GM12875 (cell line): ENCODE measurements around the gene OR7A10.

Experiments
- H3K4me3 ChIP-seq: one replicate; pipeline ENCODE4 v1.5.1; 2011; ENCODE audit warnings: low read depth, low read length, control low read depth
- TF ChIP-seq, protein P1 (sequence below): IDR thresholded peaks from 2 replicates; pipeline ENCODE4 v1.5.1; 2011; ENCODE audit warnings: low read depth, mild to moderate bottlenecking, control low read depth, inconsistent platforms, low read length, moderate library complexity, borderline replicate concordance; ENCODE audit not compliant: insufficient read depth

Gene OR7A10

DNA sequence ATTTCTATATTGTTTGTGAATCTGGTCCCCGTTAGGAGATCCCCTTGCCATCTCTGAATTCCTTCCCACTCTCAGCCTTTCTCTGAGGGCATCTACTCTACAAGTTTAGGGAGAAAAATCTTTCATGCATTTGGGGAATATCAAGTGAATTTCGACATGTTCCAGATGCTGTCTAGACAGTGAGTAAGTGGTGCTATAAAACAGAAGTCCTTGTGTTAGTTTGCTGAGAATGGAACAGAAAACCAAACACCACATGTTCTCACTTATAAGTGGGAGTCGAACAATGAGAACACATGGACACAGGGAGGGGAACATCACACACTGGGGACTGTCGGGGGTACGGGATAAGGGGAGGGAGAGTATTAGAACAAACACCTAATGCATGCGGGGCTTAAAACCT, 5.1 kb downstream of the OR7A10 start:
- H3K4me3 ChIP-seq = no peak overlapping the region
- TF ChIP-seq, protein P1, sequence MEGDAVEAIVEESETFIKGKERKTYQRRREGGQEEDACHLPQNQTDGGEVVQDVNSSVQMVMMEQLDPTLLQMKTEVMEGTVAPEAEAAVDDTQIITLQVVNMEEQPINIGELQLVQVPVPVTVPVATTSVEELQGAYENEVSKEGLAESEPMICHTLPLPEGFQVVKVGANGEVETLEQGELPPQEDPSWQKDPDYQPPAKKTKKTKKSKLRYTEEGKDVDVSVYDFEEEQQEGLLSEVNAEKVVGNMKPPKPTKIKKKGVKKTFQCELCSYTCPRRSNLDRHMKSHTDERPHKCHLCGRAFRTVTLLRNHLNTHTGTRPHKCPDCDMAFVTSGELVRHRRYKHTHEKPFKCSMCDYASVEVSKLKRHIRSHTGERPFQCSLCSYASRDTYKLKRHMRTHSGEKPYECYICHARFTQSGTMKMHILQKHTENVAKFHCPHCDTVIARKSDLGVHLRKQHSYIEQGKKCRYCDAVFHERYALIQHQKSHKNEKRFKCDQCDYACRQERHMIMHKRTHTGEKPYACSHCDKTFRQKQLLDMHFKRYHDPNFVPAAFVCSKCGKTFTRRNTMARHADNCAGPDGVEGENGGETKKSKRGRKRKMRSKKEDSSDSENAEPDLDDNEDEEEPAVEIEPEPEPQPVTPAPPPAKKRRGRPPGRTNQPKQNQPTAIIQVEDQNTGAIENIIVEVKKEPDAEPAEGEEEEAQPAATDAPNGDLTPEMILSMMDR = no peak

DNA sequence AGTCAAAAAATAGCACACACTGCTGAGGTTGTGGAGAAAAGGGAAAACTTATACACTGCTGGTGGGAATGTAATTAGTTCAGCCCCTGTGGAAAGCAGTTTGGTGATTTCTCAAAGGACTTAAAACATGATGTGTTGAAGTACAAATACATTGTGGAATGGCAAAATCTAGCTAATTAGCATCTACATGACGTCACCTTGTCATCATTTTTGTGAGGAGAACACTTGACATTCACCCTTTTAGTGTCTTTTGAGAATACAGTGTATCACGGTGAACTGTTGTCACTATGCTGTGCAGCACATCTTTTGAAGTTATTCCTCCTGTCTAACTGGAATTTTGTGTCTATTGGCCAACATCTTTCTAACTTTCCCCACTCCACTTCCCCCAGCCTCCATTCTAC, 5.6 kb downstream of the OR7A10 start:
- TF ChIP-seq, protein P1 = no peak
- no peak overlapping the region for H3K4me3 ChIP-seq

DNA sequence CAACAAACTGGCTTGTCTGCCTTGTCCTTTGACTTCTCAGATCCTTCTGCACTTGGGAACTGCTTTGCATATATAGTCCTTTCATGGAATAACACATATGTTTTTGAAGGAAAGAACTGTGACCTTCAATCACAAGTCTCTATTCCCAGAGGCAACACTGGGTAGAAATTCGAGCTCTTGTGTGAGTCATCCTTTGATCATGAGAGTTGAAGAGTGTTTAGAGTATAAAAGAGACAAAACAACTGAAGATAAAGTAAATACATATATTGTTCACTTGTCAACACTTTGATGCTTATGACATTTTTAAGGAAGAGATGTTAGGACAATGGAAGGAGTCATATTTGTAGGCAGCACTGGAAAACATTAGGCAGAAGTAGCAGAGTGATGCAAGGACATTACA, 8.5 kb downstream of the OR7A10 start:
- no peak overlapping the region for H3K4me3 ChIP-seq
- TF ChIP-seq, protein P1 = no peak

DNA sequence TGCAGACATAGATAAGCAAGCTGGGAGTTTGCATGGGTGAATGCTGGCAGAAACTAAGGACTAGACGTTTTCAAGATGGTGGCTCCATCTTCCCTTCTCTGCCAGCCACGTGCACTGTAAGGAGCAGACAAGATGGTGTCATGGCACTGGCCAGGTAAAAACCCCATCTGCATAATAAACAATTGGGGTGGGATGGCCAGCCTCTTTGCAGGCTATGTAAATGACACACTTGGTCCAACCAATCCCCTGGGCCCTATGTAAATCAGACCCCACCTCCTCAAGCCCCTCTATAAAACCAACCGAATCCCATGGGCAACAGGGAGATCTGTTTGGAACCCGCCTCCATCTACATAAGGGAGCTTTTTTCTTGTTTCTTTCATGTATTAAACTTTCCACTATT, 11.3 kb downstream of the OR7A10 start:
- H3K4me3 ChIP-seq = no peak overlapping the region
- TF ChIP-seq, protein P1 = no peak

DNA sequence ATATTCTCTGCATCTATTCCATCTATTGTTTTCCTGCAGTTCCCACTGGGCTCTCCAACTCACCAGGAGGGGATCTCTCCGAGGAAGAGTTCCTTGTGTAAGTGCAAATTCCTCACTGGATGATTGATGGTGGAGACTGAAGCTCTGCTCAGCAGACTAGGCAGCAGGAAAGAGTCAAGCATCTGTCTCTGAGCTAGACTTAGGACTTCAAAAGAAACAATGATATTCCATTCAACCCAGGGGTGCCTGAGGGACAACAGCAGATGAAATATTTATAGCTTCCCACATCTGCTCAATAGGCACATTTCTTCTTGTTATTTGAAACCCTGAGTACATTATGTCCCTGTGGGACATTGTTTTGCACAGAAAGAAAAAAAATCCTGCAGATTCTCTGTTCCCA, 13.7 kb downstream of the OR7A10 start, which contains the start of the genes OR7A5 and OR7C1:
Gene OR7A5, minus strand, starts transcription at position 175 of the 400 bp plus-strand sequence. CDS start 6,944 bp downstream, outside the sequence.
Gene OR7C1, minus strand, starts transcription at position 175 of the 400 bp plus-strand sequence. CDS start 35,049 bp downstream, outside the sequence.
- TF ChIP-seq, protein P1 = no peak
- no peak within 1 kb of the TSS for H3K4me3 ChIP-seq

DNA sequence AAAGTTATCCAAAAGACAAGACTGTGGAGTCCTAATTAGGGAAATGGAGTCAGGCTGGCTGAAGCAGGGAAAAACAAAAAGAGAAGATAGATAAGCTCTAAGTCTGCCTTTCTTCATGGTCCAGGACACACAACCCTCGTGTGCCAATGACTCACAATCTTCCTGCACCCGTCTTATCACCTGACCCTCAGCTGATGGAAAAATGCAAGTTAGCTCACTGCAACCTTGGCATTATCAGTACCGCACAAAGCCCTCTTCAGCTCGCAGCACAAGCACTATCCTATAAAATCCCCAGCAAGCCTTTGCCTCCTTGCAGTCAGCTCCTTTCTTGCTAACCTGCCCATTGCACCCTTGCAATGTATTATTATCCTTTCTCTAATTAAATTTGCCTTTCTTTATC, 18.0 kb downstream of the OR7A10 start:
- H3K4me3 ChIP-seq = no peak overlapping the region
- TF ChIP-seq, protein P1 = no peak

DNA sequence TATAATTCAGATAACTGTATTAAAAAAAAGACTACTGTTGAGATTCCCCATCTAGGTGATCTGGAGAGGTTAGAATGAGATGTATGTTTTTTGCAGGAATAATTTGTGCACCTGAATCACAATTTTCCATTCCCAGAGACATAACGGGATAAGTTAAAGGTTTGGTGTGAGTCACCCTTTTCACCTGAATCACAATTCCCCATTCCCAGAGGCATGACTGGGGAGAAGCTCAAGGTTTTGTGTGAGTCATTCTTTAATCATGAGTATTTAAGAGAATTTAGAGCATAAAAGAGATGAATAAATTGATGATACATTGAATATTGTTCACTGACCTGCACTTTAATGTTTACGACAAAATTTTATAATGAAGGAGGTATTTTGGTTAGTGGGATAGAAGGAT, 22.7 kb downstream of the OR7A10 start:
- TF ChIP-seq, protein P1 = no peak

More for the DNA sequence above, 22.7 kb downstream of the OR7A10 start:
- H3K4me3 ChIP-seq = no peak overlapping the region
